NCI-H526 (cell line): Measurements from ENCODE around the gene IQGAP3.
"Not testable (repeated sequence)": the region's sequence is repeated elsewhere in the genome, so short reads cannot be mapped to it uniquely, and the experiment has no call there.

Experiments
- DNase-seq, 2 experiments: peaks; one replicate each; lab custom pipeline; 2025; lab: John Stamatoyannopoulos, UW

The IQGAP3 gene

GRCh38 chr1:156566436-156566835, 5.9 kb downstream of the IQGAP3 start:
- no peak for DNase-seq

- no peak for DNase-seq
These were observed 6.8 kb downstream of the IQGAP3 start for GRCh38 chr1:156565519-156565918.

DNA sequence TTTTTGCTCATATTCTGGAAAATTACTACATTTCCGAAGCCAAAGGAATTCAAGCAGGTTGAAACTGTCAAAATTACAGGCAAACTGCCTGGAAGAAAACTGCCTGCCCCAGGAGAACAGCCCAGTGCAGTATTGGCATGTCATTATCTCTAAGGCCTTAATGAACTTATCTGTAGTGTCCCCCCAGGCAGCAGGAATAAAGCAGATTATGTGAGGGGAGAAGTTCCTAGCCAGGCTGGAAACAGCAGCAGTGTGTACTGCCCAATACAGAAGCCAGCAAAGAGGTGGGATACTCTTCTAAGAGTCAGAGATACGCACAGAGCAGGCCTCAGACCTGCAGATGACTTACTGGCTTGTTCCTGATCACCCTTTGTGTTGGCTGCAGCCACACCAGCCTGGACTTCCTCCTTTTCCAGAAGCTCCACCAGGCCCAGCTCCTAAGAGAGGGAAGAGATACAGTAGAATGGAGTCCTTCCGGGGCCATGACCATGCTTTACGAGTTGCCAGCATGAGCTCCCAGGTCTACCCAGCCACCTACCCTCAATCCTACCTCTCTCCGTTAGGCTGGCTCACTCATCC, 11.7 kb downstream of the IQGAP3 start:
- DNase-seq: no peak

- DNase-seq: no peak
These were observed 12.5 kb downstream of the IQGAP3 start for GRCh38 chr1:156559797-156560385.

DNA sequence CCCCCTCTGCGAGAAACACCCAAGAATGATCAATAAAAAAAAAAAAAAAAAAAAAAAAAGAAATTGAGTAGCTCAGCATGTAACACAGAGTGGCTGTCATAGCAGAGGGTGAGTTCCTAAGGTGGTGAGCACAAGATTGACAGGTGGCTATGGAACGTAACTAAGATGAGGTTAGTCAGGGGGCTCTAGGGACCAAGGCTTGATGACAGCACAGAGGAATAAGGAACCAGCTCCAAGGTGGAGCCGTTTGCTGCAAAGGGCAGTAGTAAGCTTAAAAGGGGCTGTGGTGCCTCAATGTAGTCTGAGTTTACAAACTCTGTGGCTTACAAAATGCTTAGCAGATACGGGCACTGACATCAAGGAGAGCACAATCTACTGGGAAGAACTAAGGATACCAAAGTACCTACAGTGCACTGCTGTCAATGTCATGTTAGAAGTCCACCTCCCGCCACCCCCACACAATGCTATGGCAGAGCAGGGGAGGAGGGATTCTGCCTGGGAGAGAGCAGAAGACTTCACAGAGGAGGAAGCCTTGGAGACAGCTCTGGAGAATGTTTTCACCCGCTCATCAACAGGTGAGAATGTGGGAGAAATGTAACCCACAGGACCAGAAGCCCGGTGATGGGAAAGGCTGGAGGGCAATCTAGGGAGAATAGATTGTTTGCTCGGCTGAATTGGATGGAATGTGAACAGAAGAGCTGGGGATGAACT, 13.1 kb downstream of the IQGAP3 start:
- no peak for DNase-seq

GRCh38 chr1:156556354-156556753, 16.0 kb downstream of the IQGAP3 start:
- peak; percentile 59 to 85 for DNase-seq

DNA sequence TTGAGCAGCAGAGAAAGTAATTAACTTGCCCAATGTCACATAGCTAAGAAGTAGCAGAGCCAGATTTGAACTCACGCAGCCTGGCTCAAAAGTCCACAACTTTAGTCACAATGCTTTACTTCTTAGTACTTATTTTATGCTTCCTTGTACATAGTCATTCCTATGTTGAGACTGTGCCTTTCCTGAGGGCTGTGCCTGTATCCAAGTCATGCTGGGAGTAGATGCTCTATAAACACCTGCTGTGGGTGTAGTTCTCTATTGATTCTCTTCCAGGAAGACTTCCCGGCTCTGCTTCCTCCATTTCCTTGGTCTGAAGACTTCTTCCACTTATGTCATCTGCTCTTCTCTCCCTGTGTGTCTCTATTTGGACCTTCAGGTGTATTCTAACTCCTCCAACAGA, 16.6 kb downstream of the IQGAP3 start:
- DNase-seq: no peak

GRCh38 chr1:156554971-156555370, 17.4 kb downstream of the IQGAP3 start:
- DNase-seq: no peak

DNA sequence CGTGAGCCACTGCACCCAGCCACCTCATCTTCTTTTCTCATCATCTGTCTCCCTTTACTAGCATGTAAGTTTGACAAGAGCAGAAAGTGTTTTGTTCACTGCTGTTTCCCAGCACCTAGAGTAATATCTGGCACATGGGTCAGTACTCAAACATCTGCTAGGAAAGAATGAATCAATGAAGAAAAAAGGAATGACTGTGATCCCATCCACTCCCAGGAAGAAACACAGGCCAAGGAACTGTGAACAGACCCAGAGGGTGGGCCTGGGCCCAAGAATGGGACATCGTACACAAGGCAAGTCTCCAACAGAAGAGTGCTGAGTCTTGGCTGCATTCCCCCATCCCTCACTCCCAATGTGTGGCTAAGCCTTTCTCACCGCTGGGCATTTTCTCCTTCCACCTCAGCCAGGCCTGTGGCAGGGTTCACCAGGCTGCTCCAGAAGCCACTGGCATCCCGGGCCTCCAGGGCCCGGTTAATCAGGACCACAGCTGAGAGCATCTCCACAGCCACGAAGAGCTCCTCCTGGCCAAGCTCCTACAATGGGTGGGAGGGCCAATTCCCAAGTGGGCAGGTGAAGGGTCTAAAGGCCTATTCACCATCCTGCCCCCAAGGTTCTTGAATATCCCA, 18.4 kb downstream of the IQGAP3 start:
- no peak for DNase-seq

GRCh38 chr1:156552937-156553336, 19.4 kb downstream of the IQGAP3 start:
- not testable (repeated sequence) for DNase-seq

GRCh38 chr1:156552518-156552917, 19.8 kb downstream of the IQGAP3 start:
- no peak for DNase-seq

DNA sequence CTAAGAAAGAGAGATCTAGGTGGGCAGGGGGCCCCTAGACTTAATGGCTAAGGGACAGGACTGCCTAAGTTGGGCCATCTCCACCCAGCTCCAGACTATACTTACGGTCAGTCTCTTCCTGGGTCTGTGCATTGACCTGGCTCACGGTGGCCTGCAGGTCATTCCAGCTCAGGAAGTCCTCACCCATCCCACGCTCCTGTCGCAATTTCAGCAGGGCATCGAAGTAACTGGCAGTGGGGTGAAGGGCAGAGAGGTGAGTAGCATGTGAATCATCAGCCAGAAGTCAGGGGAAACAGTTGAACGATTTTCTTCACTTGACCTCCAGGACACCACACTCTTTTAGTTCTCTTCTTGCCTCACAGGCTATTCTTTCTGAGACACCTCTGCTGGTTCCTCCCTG, 20.5 kb downstream of the IQGAP3 start:
- DNase-seq: no peak

- no peak for DNase-seq
These were observed 21.2 kb downstream of the IQGAP3 start for GRCh38 chr1:156551066-156551643.

GRCh38 chr1:156550346-156550745, 22.0 kb downstream of the IQGAP3 start:
- DNase-seq: no peak

GRCh38 chr1:156549831-156550230, 22.5 kb downstream of the IQGAP3 start:
- no peak for DNase-seq

- no peak for DNase-seq
These were observed 23.0 kb downstream of the IQGAP3 start for GRCh38 chr1:156549390-156549789.

- DNase-seq: no peak
These were observed 24.4 kb downstream of the IQGAP3 start for GRCh38 chr1:156547982-156548381.

- DNase-seq: no peak
These were observed 24.9 kb downstream of the IQGAP3 start for GRCh38 chr1:156547434-156547833.

DNA sequence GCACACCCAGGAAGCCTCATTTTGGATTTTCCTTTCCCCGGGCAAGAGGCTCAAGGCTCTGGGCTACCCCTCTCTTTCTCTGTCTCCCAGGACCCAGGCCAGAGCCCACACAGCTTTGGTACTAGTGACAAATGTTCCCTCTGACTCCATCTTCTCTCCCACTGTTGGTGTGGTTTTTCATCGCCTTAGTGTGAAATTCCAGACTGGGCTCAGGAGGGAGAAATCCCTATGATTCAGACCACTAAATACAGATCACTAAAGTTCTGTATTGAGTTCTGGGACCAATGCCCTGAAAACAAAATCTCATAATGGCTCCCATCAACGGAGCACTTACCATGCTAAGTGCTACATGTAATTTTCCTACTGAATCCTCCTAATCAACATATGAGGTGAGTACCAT, 26.1 kb downstream of the IQGAP3 start:
- DNase-seq: no peak

DNA sequence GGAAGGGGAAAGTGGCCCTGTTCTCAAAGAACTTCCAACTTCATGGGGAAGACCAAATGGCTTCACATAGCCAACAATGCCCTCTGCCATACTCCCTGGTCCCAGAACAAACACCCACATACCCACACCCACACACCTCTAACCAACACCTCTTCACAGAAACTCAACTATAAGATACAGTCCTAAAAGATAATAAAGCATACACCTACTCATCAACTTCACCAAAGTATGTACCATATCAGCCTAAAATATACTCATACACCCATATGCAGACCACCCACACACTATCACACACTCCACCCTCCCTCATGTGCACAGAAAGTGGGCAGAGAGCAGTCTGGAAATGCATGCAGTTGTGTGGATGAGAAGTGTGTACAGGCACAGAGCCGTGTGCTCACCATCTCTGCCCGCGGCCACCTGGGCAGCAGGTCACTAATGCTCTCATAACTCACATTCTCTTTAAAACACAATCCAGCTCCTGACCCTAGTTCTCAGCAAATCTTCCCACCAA, 27.7 kb downstream of the IQGAP3 start:
- DNase-seq: no peak

GRCh38 chr1:156543066-156543465, 29.3 kb downstream of the IQGAP3 start:
- no peak for DNase-seq

- DNase-seq: no peak
These were observed 31.4 kb downstream of the IQGAP3 start for GRCh38 chr1:156540955-156541354.
